Right lobe of liver (tissue), 4 donors: ENCODE results near the gene CCBE1.

Experiments
- POLR2A ChIP-seq: fragments of 450-650 bp; IDR thresholded peaks from one replicate; pipeline ENCODE4 v1.6.1; 2017; ENCODE audit warnings: antibody characterized with exemption, mild to moderate bottlenecking
- TF ChIP-seq, protein P1 (sequence below), 4 donors: fragments of 200-600 bp in 3 of 4; fragments of 450-650 bp in 1 of 4; IDR thresholded peaks; one replicate each; pipeline versions ENCODE4 v1.5.1 to v1.8.0; 2016 to 2022; ENCODE audit warnings: antibody characterized with exemption in 4 of 4, mild to moderate bottlenecking in 2 of 4
- donor health status: DM: no; HTN: no; CAD: no.
- donor health status: DM: no; HTN: no; CAD: no.
- donor health status: DM: no; HTN: yes; CAD: no.

DNA sequence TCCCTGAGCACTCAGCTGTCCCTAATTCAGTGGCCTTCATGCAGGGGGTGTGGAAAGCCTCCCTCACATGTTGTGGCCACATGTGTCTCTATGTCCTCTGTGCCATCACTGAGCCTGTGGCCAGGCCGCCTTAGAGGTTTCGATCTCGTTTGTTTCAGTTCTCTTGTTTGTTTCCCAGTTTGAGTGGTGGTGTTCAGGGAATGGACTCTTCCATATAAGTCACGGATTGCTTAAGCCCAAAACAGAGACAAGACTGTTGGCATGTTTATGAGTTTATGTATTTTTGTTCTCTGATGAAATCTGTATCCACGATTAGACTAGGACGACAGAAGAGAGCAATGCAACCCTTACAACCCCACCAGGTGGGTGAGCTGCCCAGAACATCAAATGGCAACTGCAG lies 134.5 kb downstream of the CCBE1 start:
- TF ChIP-seq, protein P1, sequence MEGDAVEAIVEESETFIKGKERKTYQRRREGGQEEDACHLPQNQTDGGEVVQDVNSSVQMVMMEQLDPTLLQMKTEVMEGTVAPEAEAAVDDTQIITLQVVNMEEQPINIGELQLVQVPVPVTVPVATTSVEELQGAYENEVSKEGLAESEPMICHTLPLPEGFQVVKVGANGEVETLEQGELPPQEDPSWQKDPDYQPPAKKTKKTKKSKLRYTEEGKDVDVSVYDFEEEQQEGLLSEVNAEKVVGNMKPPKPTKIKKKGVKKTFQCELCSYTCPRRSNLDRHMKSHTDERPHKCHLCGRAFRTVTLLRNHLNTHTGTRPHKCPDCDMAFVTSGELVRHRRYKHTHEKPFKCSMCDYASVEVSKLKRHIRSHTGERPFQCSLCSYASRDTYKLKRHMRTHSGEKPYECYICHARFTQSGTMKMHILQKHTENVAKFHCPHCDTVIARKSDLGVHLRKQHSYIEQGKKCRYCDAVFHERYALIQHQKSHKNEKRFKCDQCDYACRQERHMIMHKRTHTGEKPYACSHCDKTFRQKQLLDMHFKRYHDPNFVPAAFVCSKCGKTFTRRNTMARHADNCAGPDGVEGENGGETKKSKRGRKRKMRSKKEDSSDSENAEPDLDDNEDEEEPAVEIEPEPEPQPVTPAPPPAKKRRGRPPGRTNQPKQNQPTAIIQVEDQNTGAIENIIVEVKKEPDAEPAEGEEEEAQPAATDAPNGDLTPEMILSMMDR (IDR thresholded peaks at IDR 0.05): no peak
- no peak for TF ChIP-seq POLR2A
